Measurements from ENCODE around the gene FADD.
A peak's percentile ranks its signal among the peaks of the same experiment; 100 is the strongest.

DNA sequence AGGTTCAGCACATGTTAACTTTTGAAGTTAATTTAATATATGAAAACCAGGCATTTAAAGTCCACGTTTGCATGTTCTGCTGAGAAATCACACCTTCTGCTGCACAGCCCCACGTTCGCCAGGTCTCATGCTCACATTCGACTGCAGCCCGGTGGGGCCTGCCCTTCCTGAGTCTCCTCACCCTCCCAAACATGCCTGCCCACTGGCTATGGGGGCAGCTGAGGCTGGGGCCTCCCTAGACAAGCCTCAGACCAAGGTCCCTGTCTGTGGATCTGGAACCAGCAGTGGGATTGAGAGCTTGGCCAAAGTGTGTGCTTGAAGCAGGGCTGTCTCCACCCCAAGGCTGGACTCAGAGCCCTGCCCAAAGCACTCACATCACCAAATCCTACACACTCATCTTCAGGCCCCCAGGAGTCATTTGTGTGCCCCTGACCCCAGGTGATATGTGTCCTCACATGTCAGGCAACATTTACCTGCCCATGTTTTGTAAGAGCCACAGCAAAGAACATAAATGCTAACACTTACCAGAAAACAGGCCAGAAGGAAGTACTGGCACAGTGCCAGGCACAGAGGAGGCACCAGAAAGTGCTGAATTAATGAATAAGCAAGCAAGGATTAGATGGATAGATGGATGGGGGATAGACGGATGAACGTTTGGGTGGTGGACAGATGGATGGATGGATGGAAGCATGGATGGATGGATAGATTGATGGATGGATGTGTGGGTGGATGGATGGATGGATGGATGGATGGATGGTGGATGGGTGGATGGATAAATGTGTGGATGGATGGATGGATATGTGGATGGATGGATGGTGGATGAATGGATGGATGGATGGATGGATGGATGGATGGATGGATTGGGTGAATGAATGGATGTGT, 9.4 kb upstream of the FADD start:
- no peak for TF ChIP-seq TEAD4 (IDR thresholded peaks at IDR 0.05)
- TF ChIP-seq YY1 (IDR thresholded peaks at IDR 0.05; ENCODE audit: low read depth) = no peak
- peak; percentile 63 for TF ChIP-seq NFIC (IDR thresholded peaks at IDR 0.05)
- TF ChIP-seq, protein P1, sequence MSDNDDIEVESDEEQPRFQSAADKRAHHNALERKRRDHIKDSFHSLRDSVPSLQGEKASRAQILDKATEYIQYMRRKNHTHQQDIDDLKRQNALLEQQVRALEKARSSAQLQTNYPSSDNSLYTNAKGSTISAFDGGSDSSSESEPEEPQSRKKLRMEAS (IDR thresholded peaks at IDR 0.05) = no peak
- TF ChIP-seq RAD21 (IDR thresholded peaks at IDR 0.05; ENCODE audit: low read depth) = no peak
- no peak for TF ChIP-seq TCF12 (IDR thresholded peaks at IDR 0.05; ENCODE audit: low read depth)
- TF ChIP-seq, protein P2, sequence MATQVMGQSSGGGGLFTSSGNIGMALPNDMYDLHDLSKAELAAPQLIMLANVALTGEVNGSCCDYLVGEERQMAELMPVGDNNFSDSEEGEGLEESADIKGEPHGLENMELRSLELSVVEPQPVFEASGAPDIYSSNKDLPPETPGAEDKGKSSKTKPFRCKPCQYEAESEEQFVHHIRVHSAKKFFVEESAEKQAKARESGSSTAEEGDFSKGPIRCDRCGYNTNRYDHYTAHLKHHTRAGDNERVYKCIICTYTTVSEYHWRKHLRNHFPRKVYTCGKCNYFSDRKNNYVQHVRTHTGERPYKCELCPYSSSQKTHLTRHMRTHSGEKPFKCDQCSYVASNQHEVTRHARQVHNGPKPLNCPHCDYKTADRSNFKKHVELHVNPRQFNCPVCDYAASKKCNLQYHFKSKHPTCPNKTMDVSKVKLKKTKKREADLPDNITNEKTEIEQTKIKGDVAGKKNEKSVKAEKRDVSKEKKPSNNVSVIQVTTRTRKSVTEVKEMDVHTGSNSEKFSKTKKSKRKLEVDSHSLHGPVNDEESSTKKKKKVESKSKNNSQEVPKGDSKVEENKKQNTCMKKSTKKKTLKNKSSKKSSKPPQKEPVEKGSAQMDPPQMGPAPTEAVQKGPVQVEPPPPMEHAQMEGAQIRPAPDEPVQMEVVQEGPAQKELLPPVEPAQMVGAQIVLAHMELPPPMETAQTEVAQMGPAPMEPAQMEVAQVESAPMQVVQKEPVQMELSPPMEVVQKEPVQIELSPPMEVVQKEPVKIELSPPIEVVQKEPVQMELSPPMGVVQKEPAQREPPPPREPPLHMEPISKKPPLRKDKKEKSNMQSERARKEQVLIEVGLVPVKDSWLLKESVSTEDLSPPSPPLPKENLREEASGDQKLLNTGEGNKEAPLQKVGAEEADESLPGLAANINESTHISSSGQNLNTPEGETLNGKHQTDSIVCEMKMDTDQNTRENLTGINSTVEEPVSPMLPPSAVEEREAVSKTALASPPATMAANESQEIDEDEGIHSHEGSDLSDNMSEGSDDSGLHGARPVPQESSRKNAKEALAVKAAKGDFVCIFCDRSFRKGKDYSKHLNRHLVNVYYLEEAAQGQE (IDR thresholded peaks at IDR 0.05; ENCODE audit: low read depth) = no peak
- TF ChIP-seq EP300 (IDR thresholded peaks at IDR 0.05; ENCODE audit: borderline replicate concordance) = no peak
- no peak for TF ChIP-seq CEBPB (IDR thresholded peaks at IDR 0.05)
- TF ChIP-seq CREB1 (IDR thresholded peaks at IDR 0.05; ENCODE audit: low read depth) = no peak
- no peak for TF ChIP-seq TAF1 (IDR thresholded peaks at IDR 0.05; ENCODE audit: low read depth)
- TF ChIP-seq, protein P3, sequence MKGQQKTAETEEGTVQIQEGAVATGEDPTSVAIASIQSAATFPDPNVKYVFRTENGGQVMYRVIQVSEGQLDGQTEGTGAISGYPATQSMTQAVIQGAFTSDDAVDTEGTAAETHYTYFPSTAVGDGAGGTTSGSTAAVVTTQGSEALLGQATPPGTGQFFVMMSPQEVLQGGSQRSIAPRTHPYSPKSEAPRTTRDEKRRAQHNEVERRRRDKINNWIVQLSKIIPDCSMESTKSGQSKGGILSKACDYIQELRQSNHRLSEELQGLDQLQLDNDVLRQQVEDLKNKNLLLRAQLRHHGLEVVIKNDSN (IDR thresholded peaks at IDR 0.05) = no peak
- no peak for TF ChIP-seq ZBTB7A (IDR thresholded peaks at IDR 0.05; ENCODE audit: low read depth)

Measured in Ishikawa (cell line).